WTC11 (cell line): ENCODE results near the gene EMX2. TPM values are rescaled to one million over a fixed set of nuclear protein-coding genes. Genes with fewer than 3 reads are reported as not detected.

Source experiments
- ATAC-seq: fragments of 200-7000 bp; cut with Tn5 transposase; 2 replicates; pipeline ENCODE4 v1.10.0; 2021; ENCODE audit warnings: mild to moderate bottlenecking, moderate library complexity
- CTCF ChIA-PET: fragments of 300-600 bp; sonication (Branson Sonifier 250); formaldehyde crosslinking; loops from one replicate; lab custom pipeline; 2021; ENCODE audit warnings: antibody characterized with exemption; lab: Charles Lee
- POLR2A ChIA-PET: fragments of 350-600 bp; sonication (Branson Sonifier 250); formaldehyde crosslinking; loops from one replicate; lab custom pipeline; 2021; ENCODE audit warnings: antibody characterized with exemption; lab: Charles Lee
- DNase-seq: peaks from one replicate; pipeline ENCODE4 v3.0.0; 2021; ENCODE audit warnings: low spot score
- H3K27ac Mint-ChIP-seq: 2 replicates; pipeline ENCODE4 v1.8.0; 2021; ENCODE audit warnings: mixed read lengths
- H3K27me3 Mint-ChIP-seq: 2 replicates; pipeline ENCODE4 v1.8.0; 2021; ENCODE audit warnings: low read depth, mild to moderate bottlenecking, moderate library complexity, mixed read lengths
- H3K36me3 Mint-ChIP-seq: 2 replicates; pipeline ENCODE4 v1.8.0; 2021; ENCODE audit warnings: mixed read lengths
- H3K4me1 Mint-ChIP-seq: 2 replicates; pipeline ENCODE4 v1.8.0; 2022; ENCODE audit warnings: mixed read lengths
- H3K4me3 Mint-ChIP-seq: 2 replicates; pipeline ENCODE4 v1.8.0; 2021; ENCODE audit warnings: mild to moderate bottlenecking, moderate library complexity, mixed read lengths
- H3K9me3 Mint-ChIP-seq: 2 replicates; pipeline ENCODE4 v1.8.0; 2021; ENCODE audit warnings: mixed read lengths
- ATF1 ChIP-seq: sonication (generic); formaldehyde crosslinking; IDR thresholded peaks from 2 replicates; pipeline ENCODE4 v1.8.1; 2023; ENCODE audit warnings: mild to moderate bottlenecking, moderate library complexity, missing genetic modification reagents
- ATF3 ChIP-seq: sonication (generic); formaldehyde crosslinking; conservative IDR thresholded peaks from 2 replicates; pipeline ENCODE4 v1.8.1; 2022; ENCODE audit warnings: mild to moderate bottlenecking, missing genetic modification reagents
- CDX4 ChIP-seq: fragments of 250-450 bp; sonication (Bioruptor Pico); IDR thresholded peaks from 2 replicates; pipeline ENCODE4 v1.9.0; 2021; ENCODE audit warnings: moderate library complexity, mild to moderate bottlenecking, inconsistent platforms, borderline replicate concordance
- ETV6 ChIP-seq: sonication (generic); formaldehyde crosslinking; IDR thresholded peaks from 2 replicates; pipeline ENCODE4 v1.8.1; 2022; ENCODE audit warnings: mild to moderate bottlenecking, missing genetic modification reagents
- GABPB1 ChIP-seq: sonication (generic); formaldehyde crosslinking; IDR thresholded peaks from 2 replicates; pipeline ENCODE4 v1.8.1; 2023; ENCODE audit warnings: mild to moderate bottlenecking, missing genetic modification reagents
- IRF2 ChIP-seq: sonication (generic); formaldehyde crosslinking; IDR thresholded peaks from 2 replicates; pipeline ENCODE4 v1.8.0; 2022; ENCODE audit warnings: low read depth, missing genetic modification reagents, borderline replicate concordance
- JAZF1 ChIP-seq: fragments of 250-450 bp; sonication (Bioruptor Pico); IDR thresholded peaks from 2 replicates; pipeline ENCODE4 v1.9.0; 2021; ENCODE audit warnings: moderate library complexity, mild to moderate bottlenecking, inconsistent platforms
- MXD4 ChIP-seq: fragments of 250-450 bp; sonication (Bioruptor Pico); IDR thresholded peaks from 2 replicates; pipeline ENCODE4 v1.8.0; 2021; ENCODE audit warnings: mild to moderate bottlenecking, moderate library complexity, borderline replicate concordance
- NFE2L1 ChIP-seq: sonication (generic); formaldehyde crosslinking; IDR thresholded peaks from 2 replicates; pipeline ENCODE4 v1.8.1; 2023; ENCODE audit warnings: missing genetic modification reagents
- NR1H2 ChIP-seq: sonication (generic); formaldehyde crosslinking; IDR thresholded peaks from 2 replicates; pipeline ENCODE4 v1.9.0; 2021; ENCODE audit warnings: mild to moderate bottlenecking, moderate library complexity, missing genetic modification reagents
- OVOL2 ChIP-seq: fragments of 250-450 bp; sonication (Bioruptor Pico); IDR thresholded peaks from 2 replicates; pipeline ENCODE4 v1.9.0; 2021; ENCODE audit warnings: mild to moderate bottlenecking, borderline replicate concordance
- SOX15 ChIP-seq: fragments of 250-450 bp; sonication (Bioruptor Pico); IDR thresholded peaks from 2 replicates; pipeline ENCODE4 v1.9.0; 2021; ENCODE audit warnings: mild to moderate bottlenecking
- SP1 ChIP-seq: sonication (generic); formaldehyde crosslinking; conservative IDR thresholded peaks from 2 replicates; pipeline ENCODE4 v1.8.1; 2022; ENCODE audit warnings: missing genetic modification reagents
- TEAD1 ChIP-seq: sonication (generic); formaldehyde crosslinking; IDR thresholded peaks from 2 replicates; pipeline ENCODE4 v1.8.0; 2022; ENCODE audit warnings: mild to moderate bottlenecking, missing genetic modification reagents
- TEAD4 ChIP-seq: sonication (generic); formaldehyde crosslinking; IDR thresholded peaks from 2 replicates; pipeline ENCODE4 v1.8.0; 2022; ENCODE audit warnings: mild to moderate bottlenecking, missing genetic modification reagents
- USF2 ChIP-seq: sonication (generic); formaldehyde crosslinking; IDR thresholded peaks from 2 replicates; pipeline ENCODE4 v1.8.1; 2023; ENCODE audit warnings: mild to moderate bottlenecking, missing genetic modification reagents, moderate library complexity
- ZNF423 ChIP-seq: fragments of 250-450 bp; sonication (Bioruptor Pico); IDR thresholded peaks from 2 replicates; pipeline ENCODE4 v2.1.2; 2022; ENCODE audit warnings: mild to moderate bottlenecking, moderate library complexity
- ZNF425 ChIP-seq: fragments of 250-450 bp; sonication (Bioruptor Pico); conservative IDR thresholded peaks from 2 replicates; pipeline ENCODE4 v1.9.0; 2021; ENCODE audit warnings: mild to moderate bottlenecking
- ZNF532 ChIP-seq: fragments of 250-450 bp; sonication (Bioruptor Pico); IDR thresholded peaks from 2 replicates; pipeline ENCODE4 v1.9.0; 2021; ENCODE audit warnings: mild to moderate bottlenecking, borderline replicate concordance
- total RNA-seq: library from RNA; stranded (reverse); gene quantifications from 3 replicates; pipeline ENCODE4 v1.2.3, GENCODE V29; 2021

Gene EMX2
- total RNA-seq, 1 experiment from 2014 or later: not detected

- ATAC-seq (no peak), DNase-seq (no peak)
- no peak overlapping the region for H3K27ac Mint-ChIP-seq
- H3K36me3 Mint-ChIP-seq: no peaks in the 10 kb centered on the region
- no peaks in the 10 kb centered on the region for H3K9me3 Mint-ChIP-seq
- no peak overlapping the region for H3K4me3 Mint-ChIP-seq
- CTCF ChIA-PET: no interaction called here
- peaks cover 14% of the 10 kb centered on the region for H3K4me1 Mint-ChIP-seq
- no peak for TF ChIP-seq ETV6 (CRISPR knock-in tag)
- TF ChIP-seq GABPB1 (CRISPR knock-in tag): no peak
- TF ChIP-seq NFE2L1 (CRISPR knock-in tag): no peak
- no peak for TF ChIP-seq SP1 (CRISPR knock-in tag)
- TF ChIP-seq CDX4 (CRISPR knock-in tag): no peak
- no peak for TF ChIP-seq TEAD1
- no peak for TF ChIP-seq JAZF1 (CRISPR knock-in tag)
- TF ChIP-seq IRF2 (CRISPR knock-in tag): no peak
- no peak for TF ChIP-seq SOX15 (CRISPR knock-in tag)
- no peak for TF ChIP-seq ATF1
- no peak for TF ChIP-seq ZNF532 (CRISPR knock-in tag)
- no peak for TF ChIP-seq TEAD4 (CRISPR knock-in tag)
- TF ChIP-seq ATF3 (CRISPR knock-in tag): no peak
- no peak for TF ChIP-seq ZNF423
- no peak for TF ChIP-seq OVOL2 (CRISPR knock-in tag)
- TF ChIP-seq MXD4 (CRISPR knock-in tag): no peak
- TF ChIP-seq USF2 (CRISPR knock-in tag): no peak
- POLR2A ChIA-PET: no interaction called here
- no peaks in the 10 kb centered on the region; the same call in 1 of the 2 replicates for H3K27me3 Mint-ChIP-seq
Measured at GRCh38 chr10:117565068-117565467, 22.5 kb downstream of the EMX2 start.

- ChIA-PET CTCF (no interaction called here), POLR2A (no interaction called here)
- Mint-ChIP-seq H3K27me3 (no peaks in the 10 kb centered on the region; the same call in none of the 2 replicates), H3K4me3 (no peak overlapping the region), H3K4me1 (peaks cover 15% of the 10 kb centered on the region), H3K9me3 (no peaks in the 10 kb centered on the region), H3K36me3 (no peaks in the 10 kb centered on the region), H3K27ac (no peak overlapping the region)
- ATAC-seq: no peak
- TF ChIP-seq NR1H2 (CRISPR knock-in tag) (no peak), ZNF425 (CRISPR knock-in tag) (no peak)
- DNase-seq: no peak
Measured at GRCh38 chr10:117568334-117568733, 25.8 kb downstream of the EMX2 start.
